Brain microvascular endothelial cell (primary cell): ENCODE results near the gene DUSP18.
"Not testable (repeated sequence)": the region's sequence is repeated elsewhere in the genome, so short reads cannot be mapped to it uniquely, and the experiment has no call there.

Source experiments
- DNase-seq: peaks from one replicate; pipeline ENCODE4 v3.0.0-alpha.2; 2020
- H3K27ac ChIP-seq: fragments of 250-450 bp; sonication (Bioruptor Pico); 2 replicates; pipeline ENCODE4 v1.5.1; 2020; ENCODE audit warnings: mild to moderate bottlenecking, moderate library complexity
- H3K27me3 ChIP-seq: fragments of 250-450 bp; sonication (Bioruptor Pico); replicated peaks from 2 replicates; pipeline ENCODE4 v1.5.1; 2020; ENCODE audit warnings: mild to moderate bottlenecking
- H3K36me3 ChIP-seq: fragments of 250-450 bp; sonication (Bioruptor Pico); replicated peaks from 2 replicates; pipeline ENCODE4 v1.5.1; 2020; ENCODE audit warnings: mild to moderate bottlenecking
- H3K4me3 ChIP-seq: 2 replicates; pipeline ENCODE4 v1.5.1; 2011; ENCODE audit warnings: low read depth, mild to moderate bottlenecking, control low read depth, low read length, moderate library complexity
- in situ Hi-C: cut with HindIII; loops from 2 replicates; pipeline ENCODE4 v1.10.0; 2017; ENCODE audit warnings: low sequenced_read_pairs, low pct_ligation_motif_present
- TF ChIP-seq, protein P1 (sequence below): IDR thresholded peaks from 2 replicates; pipeline ENCODE4 v1.5.1; 2011; ENCODE audit warnings: low read depth, mild to moderate bottlenecking, moderate library complexity, low read length, control low read depth, inconsistent platforms; ENCODE audit errors: missing control alignments

Gene DUSP18

DNA sequence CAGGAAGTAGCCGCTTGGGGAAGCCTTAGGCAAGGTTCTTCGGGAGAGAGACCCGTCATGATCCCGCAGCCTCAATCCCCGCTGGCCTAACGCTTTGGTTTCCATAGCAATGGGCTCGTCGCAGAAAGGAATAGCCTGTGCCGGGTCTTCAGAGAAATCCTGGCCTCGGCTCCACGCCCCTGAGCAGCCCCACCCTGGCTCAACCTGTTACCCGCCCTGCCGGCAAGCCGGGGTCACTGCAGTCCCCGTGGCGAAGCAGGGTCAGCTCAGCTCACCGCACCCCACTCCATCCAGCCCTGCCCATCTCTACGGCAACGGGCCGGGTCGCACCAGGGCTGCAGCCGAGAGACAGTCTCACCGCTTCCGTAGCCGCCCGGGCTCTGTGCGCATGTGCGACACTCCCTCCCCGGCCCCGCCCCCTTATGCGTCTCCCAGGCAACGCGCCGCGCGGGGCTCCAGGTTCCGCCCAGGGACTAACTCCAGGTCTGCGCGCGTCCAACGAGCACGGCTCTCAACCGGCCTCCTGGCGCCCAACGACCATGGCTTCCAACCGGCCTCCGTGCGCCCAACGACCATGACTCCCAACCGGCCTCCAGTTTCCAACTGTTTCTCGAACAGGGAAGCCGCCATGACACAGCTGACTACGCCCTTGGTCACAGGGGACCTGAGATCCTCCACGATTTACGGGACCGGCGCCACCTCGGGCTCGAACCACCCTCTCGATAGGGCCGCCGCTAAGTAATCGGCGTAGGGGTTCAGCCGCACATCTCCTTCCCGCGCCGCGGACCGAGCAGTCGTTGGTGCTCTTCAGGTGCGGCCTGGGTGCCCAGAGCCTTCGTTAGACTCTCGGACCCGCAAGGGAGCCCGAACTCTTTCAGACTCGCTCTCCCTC is at the start of gene DUSP18:
DUSP18 (minus strand) TSS at position 382 of the 892 bp plus-strand sequence. CDS start 3,872 bp downstream, outside the sequence.
- Histone ChIP-seq H3K27me3 (no peaks in the 10 kb centered on the region), H3K4me3 (peak within 1 kb of the TSS; percentile 83), H3K36me3 (peaks cover 7% of the 10 kb centered on the region), H3K27ac (peak within 1 kb of the TSS; percentile 6)
- in situ Hi-C loops: no loop called here
- TF ChIP-seq, protein P1, sequence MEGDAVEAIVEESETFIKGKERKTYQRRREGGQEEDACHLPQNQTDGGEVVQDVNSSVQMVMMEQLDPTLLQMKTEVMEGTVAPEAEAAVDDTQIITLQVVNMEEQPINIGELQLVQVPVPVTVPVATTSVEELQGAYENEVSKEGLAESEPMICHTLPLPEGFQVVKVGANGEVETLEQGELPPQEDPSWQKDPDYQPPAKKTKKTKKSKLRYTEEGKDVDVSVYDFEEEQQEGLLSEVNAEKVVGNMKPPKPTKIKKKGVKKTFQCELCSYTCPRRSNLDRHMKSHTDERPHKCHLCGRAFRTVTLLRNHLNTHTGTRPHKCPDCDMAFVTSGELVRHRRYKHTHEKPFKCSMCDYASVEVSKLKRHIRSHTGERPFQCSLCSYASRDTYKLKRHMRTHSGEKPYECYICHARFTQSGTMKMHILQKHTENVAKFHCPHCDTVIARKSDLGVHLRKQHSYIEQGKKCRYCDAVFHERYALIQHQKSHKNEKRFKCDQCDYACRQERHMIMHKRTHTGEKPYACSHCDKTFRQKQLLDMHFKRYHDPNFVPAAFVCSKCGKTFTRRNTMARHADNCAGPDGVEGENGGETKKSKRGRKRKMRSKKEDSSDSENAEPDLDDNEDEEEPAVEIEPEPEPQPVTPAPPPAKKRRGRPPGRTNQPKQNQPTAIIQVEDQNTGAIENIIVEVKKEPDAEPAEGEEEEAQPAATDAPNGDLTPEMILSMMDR: peak; percentile 54
- DNase-seq: peak; percentile 86

DNA sequence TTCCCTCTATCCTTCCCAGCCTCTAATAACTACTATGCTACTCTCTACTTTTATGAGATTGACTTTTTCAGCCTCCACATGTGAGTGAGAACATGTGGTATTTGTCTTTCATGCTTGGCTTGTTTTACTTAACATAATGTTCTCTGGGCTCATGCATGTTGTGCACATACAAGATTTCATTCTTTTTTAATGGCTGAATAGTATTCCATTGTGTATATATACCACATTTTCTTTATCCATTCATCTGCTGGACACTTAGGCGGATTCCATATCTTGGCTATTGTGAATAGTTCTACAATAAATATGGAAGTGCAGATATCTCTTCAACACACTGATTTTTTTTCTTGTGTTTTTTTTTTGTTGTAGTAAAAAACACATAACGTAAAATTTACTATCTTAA is 46.4 kb upstream of the DUSP18 start:
- H3K27ac ChIP-seq: no peak overlapping the region
- TF ChIP-seq, protein P1: no peak
- H3K27me3 ChIP-seq: no peaks in the 10 kb centered on the region
- H3K36me3 ChIP-seq: no peaks in the 10 kb centered on the region
- in situ Hi-C loops: no loop called here
- no peak overlapping the region for H3K4me3 ChIP-seq
- no peak for DNase-seq

DNA sequence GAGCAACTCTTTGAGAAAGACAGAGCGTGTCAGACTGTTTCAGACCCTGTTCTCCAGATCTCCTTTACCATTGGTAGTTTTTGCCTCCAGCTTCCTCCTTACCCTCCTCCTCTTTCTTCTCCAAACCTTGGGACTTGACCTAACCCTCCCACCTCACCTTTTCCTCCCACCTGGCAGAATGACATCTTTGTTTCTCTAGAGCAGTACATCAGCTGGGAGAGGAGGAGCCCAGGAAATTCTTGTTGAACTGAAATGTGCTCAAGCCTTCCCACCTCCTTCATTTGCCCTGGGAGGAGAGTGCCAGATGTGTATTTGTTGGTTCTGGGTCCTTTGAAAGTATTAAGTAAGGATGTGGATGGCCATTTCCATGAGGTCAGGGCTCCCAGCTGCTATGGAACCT is 44.4 kb upstream of the DUSP18 start:
- Histone ChIP-seq H3K27me3 (no peaks in the 10 kb centered on the region), H3K4me3 (no peak overlapping the region), H3K27ac (no peak overlapping the region), H3K36me3 (no peaks in the 10 kb centered on the region)
- TF ChIP-seq, protein P1: no peak
- no peak for DNase-seq
- in situ Hi-C loops: no loop called here

DNA sequence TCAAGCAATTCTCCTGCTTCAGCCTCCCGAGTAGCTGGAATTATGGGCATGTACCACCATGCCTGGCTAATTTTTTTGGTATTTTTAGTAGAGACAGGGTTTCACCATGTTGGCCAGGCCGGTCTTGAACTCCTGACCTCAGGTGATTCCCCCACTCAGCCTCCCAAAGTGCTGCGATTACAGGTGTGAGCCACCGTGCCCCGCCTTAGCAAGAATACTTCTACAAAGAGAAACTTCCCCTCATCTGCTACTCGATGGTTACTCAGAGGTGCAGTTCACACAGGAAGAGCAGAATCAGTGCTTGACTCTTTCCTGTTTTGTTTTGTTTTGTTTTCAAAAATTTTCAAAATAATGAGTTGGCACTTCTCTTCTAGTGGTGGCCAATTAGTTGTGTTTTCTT is 42.3 kb upstream of the DUSP18 start:
- H3K27me3 ChIP-seq, H3K27ac ChIP-seq, H3K36me3 ChIP-seq, DNase-seq, in situ Hi-C loops, H3K4me3 ChIP-seq: not testable (repeated sequence)

DNA sequence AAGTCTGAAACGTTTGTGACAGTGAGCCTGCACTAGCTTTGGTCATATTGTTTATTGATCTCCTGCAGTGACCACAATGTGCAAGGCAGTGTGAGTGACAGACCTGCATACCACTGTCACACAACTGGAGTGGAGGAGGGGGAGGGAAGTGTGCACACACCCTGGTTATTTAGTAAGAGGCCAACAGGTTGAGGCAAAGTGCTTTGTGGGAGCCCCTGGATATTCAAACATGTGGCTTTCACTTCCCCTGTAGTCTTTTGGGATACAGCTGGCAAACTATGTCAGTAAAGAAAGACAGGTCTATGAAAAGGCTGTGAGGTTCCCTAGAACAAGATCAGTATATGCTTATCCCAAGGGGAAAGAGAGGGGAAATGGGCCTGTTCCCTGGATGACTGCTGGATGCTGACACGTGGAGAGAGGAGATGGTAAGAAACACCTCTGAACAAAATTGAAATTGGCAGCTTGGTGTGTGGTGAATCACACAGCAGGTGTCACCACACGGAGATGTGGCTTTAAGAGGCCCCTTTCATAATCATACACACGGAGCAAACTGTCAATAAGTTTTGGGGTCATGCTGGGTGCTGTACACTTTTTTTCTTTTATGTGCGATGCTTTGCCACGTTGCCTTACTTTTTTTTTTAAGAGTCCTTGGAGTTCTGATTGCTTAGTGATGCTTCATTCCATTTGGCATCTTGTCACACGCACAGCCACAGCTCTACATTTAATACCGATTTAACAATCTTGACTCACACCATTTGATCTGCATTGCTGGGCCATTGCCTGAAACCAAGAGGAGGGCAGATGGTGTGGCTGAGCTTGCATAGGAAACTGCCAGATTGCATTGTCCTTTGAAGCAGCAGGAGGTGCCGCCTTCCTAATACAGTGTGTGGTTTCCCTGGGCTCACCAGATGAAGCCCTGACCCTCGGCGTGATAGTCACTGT is 38.3 kb upstream of the DUSP18 start:
- TF ChIP-seq, protein P1: no peak
- no peak overlapping the region for H3K27ac ChIP-seq
- no peaks in the 10 kb centered on the region for H3K36me3 ChIP-seq
- H3K4me3 ChIP-seq: no peak overlapping the region
- no peaks in the 10 kb centered on the region for H3K27me3 ChIP-seq
- in situ Hi-C loops: no loop called here
- peak; percentile 5 for DNase-seq

DNA sequence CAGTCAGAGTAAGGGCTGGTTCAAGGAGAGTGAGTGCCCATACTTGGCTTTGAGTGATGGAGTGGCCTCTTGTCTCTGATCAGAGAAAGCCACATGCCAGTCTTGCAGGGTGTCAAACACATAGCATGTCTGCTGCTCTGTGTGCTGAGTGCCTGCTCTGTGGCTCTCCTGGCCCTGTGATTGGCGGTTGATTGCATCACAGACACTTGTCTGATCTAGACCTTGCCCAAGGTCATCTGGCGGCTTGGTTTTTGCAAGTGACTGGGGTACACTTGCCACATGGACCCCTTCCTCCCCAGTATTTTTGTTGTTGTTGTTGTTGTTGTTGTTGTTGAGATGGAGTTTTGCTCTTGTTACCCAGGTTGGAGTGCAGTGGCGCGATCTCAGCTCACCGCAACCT is 37.3 kb upstream of the DUSP18 start:
- in situ Hi-C loops: no loop called here
- Histone ChIP-seq H3K27me3 (no peaks in the 10 kb centered on the region), H3K36me3 (no peaks in the 10 kb centered on the region), H3K4me3 (no peak overlapping the region), H3K27ac (no peak overlapping the region)
- no peak for DNase-seq
- TF ChIP-seq, protein P1: no peak
